Astrocyte (in vitro differentiated cells and primary cell): ENCODE data around the gene XCR1.

Experiments used
- CTCF ChIP-seq: IDR thresholded peaks from 2 replicates; pipeline ENCODE4 v1.5.1; 2011; ENCODE audit warnings: low read depth, mild to moderate bottlenecking, inconsistent platforms, low read length, moderate library complexity; ENCODE audit not compliant: insufficient read depth
- EZH2 ChIP-seq: IDR thresholded peaks from 2 replicates; pipeline ENCODE4 v1.6.1; 2012; ENCODE audit warnings: mild to moderate bottlenecking, low read length, inconsistent platforms; ENCODE audit not compliant: insufficient read depth

GRCh38 chr3:46022909-46023785 lies 4.1 kb downstream of the XCR1 start:
- TF ChIP-seq CTCF (no peak), EZH2 (no peak)
